Brain microvascular endothelial cell (primary cell): ENCODE data around the gene IFT25.
A peak's percentile ranks its signal among the peaks of the same experiment; 100 is the strongest.
"Not testable (repeated sequence)": the region's sequence is repeated elsewhere in the genome, so short reads cannot be mapped to it uniquely, and the experiment has no call there.

Experiments
- DNase-seq: peaks from one replicate; pipeline ENCODE4 v3.0.0-alpha.2; 2020
- H3K27ac ChIP-seq: fragments of 250-450 bp; sonication (Bioruptor Pico); 2 replicates; pipeline ENCODE4 v1.5.1; 2020; ENCODE audit warnings: mild to moderate bottlenecking, moderate library complexity
- H3K27me3 ChIP-seq: fragments of 250-450 bp; sonication (Bioruptor Pico); replicated peaks from 2 replicates; pipeline ENCODE4 v1.5.1; 2020; ENCODE audit warnings: mild to moderate bottlenecking
- H3K36me3 ChIP-seq: fragments of 250-450 bp; sonication (Bioruptor Pico); replicated peaks from 2 replicates; pipeline ENCODE4 v1.5.1; 2020; ENCODE audit warnings: mild to moderate bottlenecking
- H3K4me3 ChIP-seq: 2 replicates; pipeline ENCODE4 v1.5.1; 2011; ENCODE audit warnings: low read depth, mild to moderate bottlenecking, control low read depth, low read length, moderate library complexity
- CTCF ChIP-seq: IDR thresholded peaks from 2 replicates; pipeline ENCODE4 v1.5.1; 2011; ENCODE audit warnings: low read depth, mild to moderate bottlenecking, moderate library complexity, low read length, control low read depth, inconsistent platforms; ENCODE audit errors: missing control alignments
- in situ Hi-C: cut with HindIII; loops from 2 replicates; pipeline ENCODE4 v1.10.0; 2017; ENCODE audit warnings: low sequenced_read_pairs, low pct_ligation_motif_present

Gene IFT25

GRCh38 chr1:53971718-53972117 is 26.2 kb upstream of the IFT25 start:
- DNase-seq: peak; percentile 25
- in situ Hi-C loops: no loop called here

GRCh38 chr1:53969323-53969722 is 23.8 kb upstream of the IFT25 start:
- H3K4me3 ChIP-seq, DNase-seq, H3K27ac ChIP-seq, H3K27me3 ChIP-seq, in situ Hi-C loops: not testable (repeated sequence)
- H3K36me3 ChIP-seq: peaks cover 25% of the 10 kb centered on the region

More at GRCh38 chr1:53971718-53972117, 26.2 kb upstream of the IFT25 start:
- Histone ChIP-seq H3K4me3 (no peak overlapping the region), H3K27ac (peak overlapping the region; percentile 48), H3K36me3 (peaks cover 14% of the 10 kb centered on the region), H3K27me3 (no peaks in the 10 kb centered on the region)
- TF ChIP-seq CTCF: no peak

- in situ Hi-C loops: no loop called here
- H3K4me3 ChIP-seq: no peak overlapping the region
- peak; percentile 44 for DNase-seq
- no peak for TF ChIP-seq CTCF
- H3K36me3 ChIP-seq: peaks cover 32% of the 10 kb centered on the region
- no peak overlapping the region for H3K27ac ChIP-seq
- H3K27me3 ChIP-seq: no peaks in the 10 kb centered on the region
Observed at GRCh38 chr1:53968125-53968513, 22.6 kb upstream of the IFT25 start.

GRCh38 chr1:53967409-53968124 is 22.1 kb upstream of the IFT25 start:
- no peak for DNase-seq
- in situ Hi-C loops: no loop called here
- Histone ChIP-seq H3K36me3 (peaks cover 38% of the 10 kb centered on the region), H3K27ac (no peak overlapping the region), H3K4me3 (no peak overlapping the region), H3K27me3 (no peaks in the 10 kb centered on the region)
- no peak for TF ChIP-seq CTCF

- in situ Hi-C loops: no loop called here
- no peak for DNase-seq
- TF ChIP-seq CTCF: no peak
- H3K27me3 ChIP-seq: no peaks in the 10 kb centered on the region
- no peak overlapping the region for H3K27ac ChIP-seq
- H3K4me3 ChIP-seq: no peak overlapping the region
- H3K36me3 ChIP-seq: peaks cover 44% of the 10 kb centered on the region
Observed at GRCh38 chr1:53966794-53967193, 21.3 kb upstream of the IFT25 start.

- H3K36me3 ChIP-seq: peaks cover 53% of the 10 kb centered on the region
- no peak for DNase-seq
Observed at GRCh38 chr1:53964109-53964508, 18.6 kb upstream of the IFT25 start.

More at GRCh38 chr1:53964109-53964508, 18.6 kb upstream of the IFT25 start:
- TF ChIP-seq CTCF: no peak
- Histone ChIP-seq H3K4me3 (no peak overlapping the region), H3K27ac (no peak overlapping the region), H3K27me3 (no peaks in the 10 kb centered on the region)
- in situ Hi-C loops: no loop called here
